ENCODE data around the gene RPL31.

The RPL31 gene

DNA sequence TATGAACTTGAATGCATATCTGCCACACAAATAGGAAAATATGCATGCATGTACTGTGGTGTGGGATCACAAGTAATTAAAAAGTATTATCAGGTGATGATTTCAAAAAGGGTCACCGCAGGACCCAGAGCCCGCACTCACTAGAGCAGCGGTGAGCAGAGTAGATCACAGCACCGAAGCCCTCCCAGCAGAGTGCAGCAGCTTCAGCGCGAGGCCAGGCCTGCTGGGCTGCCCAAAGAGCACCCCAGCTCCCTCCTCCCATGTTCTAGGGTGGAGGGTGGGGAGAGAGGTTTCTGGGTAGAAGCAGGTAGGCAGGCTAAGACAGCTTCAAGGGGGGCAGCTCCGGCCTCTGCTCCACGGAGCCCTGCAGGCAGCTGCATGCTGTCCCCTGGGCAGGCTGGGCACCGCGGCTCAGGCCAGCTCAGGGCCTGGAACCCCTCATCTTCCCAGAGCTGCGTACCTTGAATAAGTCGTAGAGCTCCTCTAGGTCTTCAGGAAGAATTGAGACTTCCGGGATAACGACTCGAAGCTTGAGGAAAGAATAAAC, 24.9 kb downstream of the RPL31 start:
- ATAC-seq = no peak; the same call in 2 of the 3 replicates
- TF ChIP-seq TCF4 (CRISPR knock-in tag; IDR thresholded peaks at IDR 0.05; ENCODE audit: borderline replicate concordance) (no peak), ARNTL (CRISPR knock-in tag; IDR thresholded peaks at IDR 0.05; ENCODE audit: borderline replicate concordance, low read depth) (no peak), GLIS3 (CRISPR knock-in tag; IDR thresholded peaks at IDR 0.05) (no peak), ZNF8 (CRISPR knock-in tag; IDR thresholded peaks at IDR 0.05) (no peak), ZNF565 (CRISPR knock-in tag; conservative IDR thresholded peaks at IDR 0.05; ENCODE audit: low read depth) (no peak), ZFP3 (CRISPR knock-in tag; IDR thresholded peaks at IDR 0.05) (no peak), SNAI2 (CRISPR knock-in tag; IDR thresholded peaks at IDR 0.05) (no peak), CSDC2 (CRISPR knock-in tag; IDR thresholded peaks at IDR 0.05) (no peak), TOX (CRISPR knock-in tag; IDR thresholded peaks at IDR 0.05; ENCODE audit: borderline replicate concordance) (no peak), RARB (CRISPR knock-in tag; IDR thresholded peaks at IDR 0.05) (no peak), OSR1 (CRISPR knock-in tag; IDR thresholded peaks at IDR 0.05) (no peak), PATZ1 (CRISPR knock-in tag; IDR thresholded peaks at IDR 0.05; ENCODE audit: borderline replicate concordance) (no peak), ESRRG (CRISPR knock-in tag; IDR thresholded peaks at IDR 0.05) (no peak)
- TF ChIP-seq, protein P1, sequence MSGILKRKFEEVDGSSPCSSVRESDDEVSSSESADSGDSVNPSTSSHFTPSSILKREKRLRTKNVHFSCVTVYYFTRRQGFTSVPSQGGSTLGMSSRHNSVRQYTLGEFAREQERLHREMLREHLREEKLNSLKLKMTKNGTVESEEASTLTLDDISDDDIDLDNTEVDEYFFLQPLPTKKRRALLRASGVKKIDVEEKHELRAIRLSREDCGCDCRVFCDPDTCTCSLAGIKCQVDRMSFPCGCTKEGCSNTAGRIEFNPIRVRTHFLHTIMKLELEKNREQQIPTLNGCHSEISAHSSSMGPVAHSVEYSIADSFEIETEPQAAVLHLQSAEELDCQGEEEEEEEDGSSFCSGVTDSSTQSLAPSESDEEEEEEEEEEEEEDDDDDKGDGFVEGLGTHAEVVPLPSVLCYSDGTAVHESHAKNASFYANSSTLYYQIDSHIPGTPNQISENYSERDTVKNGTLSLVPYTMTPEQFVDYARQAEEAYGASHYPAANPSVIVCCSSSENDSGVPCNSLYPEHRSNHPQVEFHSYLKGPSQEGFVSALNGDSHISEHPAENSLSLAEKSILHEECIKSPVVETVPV (CRISPR knock-in tag; IDR thresholded peaks at IDR 0.05) = no peak
- TF ChIP-seq, protein P2, sequence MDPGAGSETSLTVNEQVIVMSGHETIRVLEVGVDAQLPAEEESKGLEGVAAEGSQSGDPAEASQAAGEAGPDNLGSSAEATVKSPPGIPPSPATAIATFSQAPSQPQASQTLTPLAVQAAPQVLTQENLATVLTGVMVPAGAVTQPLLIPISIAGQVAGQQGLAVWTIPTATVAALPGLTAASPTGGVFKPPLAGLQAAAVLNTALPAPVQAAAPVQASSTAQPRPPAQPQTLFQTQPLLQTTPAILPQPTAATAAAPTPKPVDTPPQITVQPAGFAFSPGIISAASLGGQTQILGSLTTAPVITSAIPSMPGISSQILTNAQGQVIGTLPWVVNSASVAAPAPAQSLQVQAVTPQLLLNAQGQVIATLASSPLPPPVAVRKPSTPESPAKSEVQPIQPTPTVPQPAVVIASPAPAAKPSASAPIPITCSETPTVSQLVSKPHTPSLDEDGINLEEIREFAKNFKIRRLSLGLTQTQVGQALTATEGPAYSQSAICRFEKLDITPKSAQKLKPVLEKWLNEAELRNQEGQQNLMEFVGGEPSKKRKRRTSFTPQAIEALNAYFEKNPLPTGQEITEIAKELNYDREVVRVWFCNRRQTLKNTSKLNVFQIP (CRISPR knock-in tag; IDR thresholded peaks at IDR 0.05; ENCODE audit: borderline replicate concordance, low read depth) = no peak
- TF ChIP-seq, protein P3, sequence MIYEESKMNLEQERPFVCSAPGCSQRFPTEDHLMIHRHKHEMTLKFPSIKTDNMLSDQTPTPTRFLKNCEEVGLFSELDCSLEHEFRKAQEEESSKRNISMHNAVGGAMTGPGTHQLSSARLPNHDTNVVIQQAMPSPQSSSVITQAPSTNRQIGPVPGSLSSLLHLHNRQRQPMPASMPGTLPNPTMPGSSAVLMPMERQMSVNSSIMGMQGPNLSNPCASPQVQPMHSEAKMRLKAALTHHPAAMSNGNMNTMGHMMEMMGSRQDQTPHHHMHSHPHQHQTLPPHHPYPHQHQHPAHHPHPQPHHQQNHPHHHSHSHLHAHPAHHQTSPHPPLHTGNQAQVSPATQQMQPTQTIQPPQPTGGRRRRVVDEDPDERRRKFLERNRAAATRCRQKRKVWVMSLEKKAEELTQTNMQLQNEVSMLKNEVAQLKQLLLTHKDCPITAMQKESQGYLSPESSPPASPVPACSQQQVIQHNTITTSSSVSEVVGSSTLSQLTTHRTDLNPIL (CRISPR knock-in tag; IDR thresholded peaks at IDR 0.05; ENCODE audit: low read depth) = no peak

DNA sequence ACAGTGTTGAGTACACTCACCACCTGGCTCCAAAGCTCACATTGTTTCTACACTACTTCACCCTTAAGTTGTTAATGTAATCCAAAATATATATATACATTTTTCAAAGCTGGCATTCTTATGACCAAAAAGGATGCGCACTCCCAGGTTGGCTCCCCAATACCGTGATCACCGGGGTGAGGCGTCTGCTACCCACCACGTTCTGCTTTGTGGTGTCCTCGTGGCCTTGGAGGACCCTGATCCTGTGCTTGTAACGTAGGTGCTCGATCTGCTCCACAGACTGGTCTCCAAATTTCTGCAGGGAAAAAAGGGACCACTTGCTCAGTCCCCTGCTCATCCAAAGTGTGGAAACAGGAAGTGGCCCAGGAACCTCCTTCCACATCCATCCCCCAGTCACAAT, 25.8 kb downstream of the RPL31 start:
- no peak for ATAC-seq
- TF ChIP-seq, protein P4, sequence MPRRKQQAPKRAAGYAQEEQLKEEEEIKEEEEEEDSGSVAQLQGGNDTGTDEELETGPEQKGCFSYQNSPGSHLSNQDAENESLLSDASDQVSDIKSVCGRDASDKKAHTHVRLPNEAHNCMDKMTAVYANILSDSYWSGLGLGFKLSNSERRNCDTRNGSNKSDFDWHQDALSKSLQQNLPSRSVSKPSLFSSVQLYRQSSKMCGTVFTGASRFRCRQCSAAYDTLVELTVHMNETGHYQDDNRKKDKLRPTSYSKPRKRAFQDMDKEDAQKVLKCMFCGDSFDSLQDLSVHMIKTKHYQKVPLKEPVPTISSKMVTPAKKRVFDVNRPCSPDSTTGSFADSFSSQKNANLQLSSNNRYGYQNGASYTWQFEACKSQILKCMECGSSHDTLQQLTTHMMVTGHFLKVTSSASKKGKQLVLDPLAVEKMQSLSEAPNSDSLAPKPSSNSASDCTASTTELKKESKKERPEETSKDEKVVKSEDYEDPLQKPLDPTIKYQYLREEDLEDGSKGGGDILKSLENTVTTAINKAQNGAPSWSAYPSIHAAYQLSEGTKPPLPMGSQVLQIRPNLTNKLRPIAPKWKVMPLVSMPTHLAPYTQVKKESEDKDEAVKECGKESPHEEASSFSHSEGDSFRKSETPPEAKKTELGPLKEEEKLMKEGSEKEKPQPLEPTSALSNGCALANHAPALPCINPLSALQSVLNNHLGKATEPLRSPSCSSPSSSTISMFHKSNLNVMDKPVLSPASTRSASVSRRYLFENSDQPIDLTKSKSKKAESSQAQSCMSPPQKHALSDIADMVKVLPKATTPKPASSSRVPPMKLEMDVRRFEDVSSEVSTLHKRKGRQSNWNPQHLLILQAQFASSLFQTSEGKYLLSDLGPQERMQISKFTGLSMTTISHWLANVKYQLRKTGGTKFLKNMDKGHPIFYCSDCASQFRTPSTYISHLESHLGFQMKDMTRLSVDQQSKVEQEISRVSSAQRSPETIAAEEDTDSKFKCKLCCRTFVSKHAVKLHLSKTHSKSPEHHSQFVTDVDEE (CRISPR knock-in tag; IDR thresholded peaks at IDR 0.05) = no peak
- TF ChIP-seq ARNTL (CRISPR knock-in tag; IDR thresholded peaks at IDR 0.05; ENCODE audit: borderline replicate concordance, low read depth) (no peak), ZC3H10 (CRISPR knock-in tag; IDR thresholded peaks at IDR 0.05) (no peak), ZFP3 (CRISPR knock-in tag; IDR thresholded peaks at IDR 0.05) (no peak), ZNF565 (CRISPR knock-in tag; conservative IDR thresholded peaks at IDR 0.05; ENCODE audit: low read depth) (no peak), PATZ1 (CRISPR knock-in tag; IDR thresholded peaks at IDR 0.05; ENCODE audit: borderline replicate concordance) (no peak), BACH2 (CRISPR knock-in tag; IDR thresholded peaks at IDR 0.05; ENCODE audit: borderline replicate concordance) (no peak), ZNF70 (CRISPR knock-in tag; IDR thresholded peaks at IDR 0.05) (no peak), ZNF8 (CRISPR knock-in tag; IDR thresholded peaks at IDR 0.05) (no peak), ZFP30 (CRISPR knock-in tag; IDR thresholded peaks at IDR 0.05) (no peak), GLIS3 (CRISPR knock-in tag; IDR thresholded peaks at IDR 0.05) (no peak), TOX (CRISPR knock-in tag; IDR thresholded peaks at IDR 0.05; ENCODE audit: borderline replicate concordance) (no peak), CSDC2 (CRISPR knock-in tag; IDR thresholded peaks at IDR 0.05) (no peak), RARB (CRISPR knock-in tag; IDR thresholded peaks at IDR 0.05) (no peak), ISL1 (CRISPR knock-in tag; IDR thresholded peaks at IDR 0.05) (no peak)
- TF ChIP-seq, protein P2 (CRISPR knock-in tag; IDR thresholded peaks at IDR 0.05; ENCODE audit: borderline replicate concordance, low read depth) = no peak
- TF ChIP-seq, protein P3 (CRISPR knock-in tag; IDR thresholded peaks at IDR 0.05; ENCODE audit: low read depth) = no peak

All from SK-N-SH treated with all-trans-retinoic acid at 6 μM for 48 hours (cell line).